Astrocyte (in vitro differentiated cells and primary cell): ENCODE results near the gene THOC6. TPM values are rescaled to one million over a fixed set of nuclear protein-coding genes. Genes with fewer than 3 reads are reported as not detected.

Source experiments
- DNase-seq: peaks from one replicate; pipeline ENCODE4 v3.0.0-alpha.2; 2010; ENCODE audit warnings: low read depth
- FAIRE-seq: peaks from 2 replicates; lab custom pipeline; 2011; peaks lifted over from hg19 to GRCh38; lab: Jason Lieb, UNC
- H2AFZ ChIP-seq: 2 replicates; pipeline ENCODE4 v1.6.0; 2012; ENCODE audit warnings: low read depth, low read length, inconsistent platforms
- H3K27ac ChIP-seq: 2 replicates; pipeline ENCODE4 v1.5.1; 2011; ENCODE audit warnings: low read depth, low read length, inconsistent platforms
- H3K27me3 ChIP-seq: 2 replicates; pipeline ENCODE4 v1.6.0; 2011; ENCODE audit warnings: low read length, inconsistent platforms; ENCODE audit not compliant: insufficient read depth
- H3K36me3 ChIP-seq: 2 replicates; pipeline ENCODE4 v1.5.1; 2011; ENCODE audit warnings: low read length, inconsistent platforms; ENCODE audit not compliant: insufficient read depth
- H3K4me1 ChIP-seq: 2 replicates; pipeline ENCODE4 v1.5.1; 2011; ENCODE audit warnings: low read length, inconsistent platforms; ENCODE audit not compliant: insufficient read depth
- H3K4me2 ChIP-seq: 2 replicates; pipeline ENCODE4 v1.6.0; 2012; ENCODE audit warnings: low read length, inconsistent platforms
- H3K4me3 ChIP-seq: 2 replicates; pipeline ENCODE4 v1.5.1; 2011; ENCODE audit warnings: low read depth, mild to moderate bottlenecking, low read length, inconsistent platforms; ENCODE audit not compliant: insufficient read depth
- H3K79me2 ChIP-seq: 2 replicates; pipeline ENCODE4 v1.6.0; 2012; ENCODE audit warnings: mild to moderate bottlenecking, low read length, inconsistent platforms; ENCODE audit not compliant: insufficient read depth
- H3K9ac ChIP-seq: 2 replicates; pipeline ENCODE4 v1.6.0; 2012; ENCODE audit warnings: mild to moderate bottlenecking, low read length, inconsistent platforms
- H3K9me3 ChIP-seq: 2 replicates; pipeline ENCODE4 v1.5.1; 2012; ENCODE audit warnings: low read depth, mild to moderate bottlenecking, low read length, inconsistent platforms; ENCODE audit not compliant: insufficient read depth
- H4K20me1 ChIP-seq: 2 replicates; pipeline ENCODE4 v1.6.0; 2012; ENCODE audit warnings: low read length, inconsistent platforms; ENCODE audit not compliant: insufficient read depth
- H3K27ac Mint-ChIP-seq: one replicate; pipeline ENCODE4 v1.8.0; 2021; ENCODE audit warnings: mild to moderate bottlenecking, mixed read lengths; ENCODE audit not compliant: unreplicated experiment
- H3K27me3 Mint-ChIP-seq: one replicate; pipeline ENCODE4 v1.8.0; 2021; ENCODE audit warnings: low read depth, mixed read lengths; ENCODE audit not compliant: unreplicated experiment
- H3K36me3 Mint-ChIP-seq: one replicate; pipeline ENCODE4 v1.8.0; 2021; ENCODE audit warnings: low read depth, mixed read lengths; ENCODE audit not compliant: unreplicated experiment
- H3K4me1 Mint-ChIP-seq: one replicate; pipeline ENCODE4 v1.8.0; 2021; ENCODE audit warnings: low read depth, mixed read lengths; ENCODE audit not compliant: unreplicated experiment
- H3K4me3 Mint-ChIP-seq: one replicate; pipeline ENCODE4 v1.8.0; 2021; ENCODE audit warnings: mild to moderate bottlenecking, moderate library complexity, mixed read lengths; ENCODE audit not compliant: unreplicated experiment
- H3K9me3 Mint-ChIP-seq: one replicate; pipeline ENCODE4 v1.8.0; 2021; ENCODE audit warnings: mild to moderate bottlenecking, mixed read lengths; ENCODE audit not compliant: unreplicated experiment
- EZH2 ChIP-seq: IDR thresholded peaks from 2 replicates; pipeline ENCODE4 v1.6.1; 2012; ENCODE audit warnings: mild to moderate bottlenecking, low read length, inconsistent platforms; ENCODE audit not compliant: insufficient read depth
- total RNA-seq: library from RNA; stranded (reverse); gene quantifications from 2 replicates; pipeline ENCODE4 v1.2.1, GENCODE V29; 2021
- TF ChIP-seq, protein P1 (sequence below): IDR thresholded peaks from 2 replicates; pipeline ENCODE4 v1.5.1; 2011; ENCODE audit warnings: low read depth, mild to moderate bottlenecking, inconsistent platforms, low read length, moderate library complexity; ENCODE audit not compliant: insufficient read depth

The THOC6 gene
- total RNA-seq, 1 donor from 2014 or later = 22.3 TPM

DNA sequence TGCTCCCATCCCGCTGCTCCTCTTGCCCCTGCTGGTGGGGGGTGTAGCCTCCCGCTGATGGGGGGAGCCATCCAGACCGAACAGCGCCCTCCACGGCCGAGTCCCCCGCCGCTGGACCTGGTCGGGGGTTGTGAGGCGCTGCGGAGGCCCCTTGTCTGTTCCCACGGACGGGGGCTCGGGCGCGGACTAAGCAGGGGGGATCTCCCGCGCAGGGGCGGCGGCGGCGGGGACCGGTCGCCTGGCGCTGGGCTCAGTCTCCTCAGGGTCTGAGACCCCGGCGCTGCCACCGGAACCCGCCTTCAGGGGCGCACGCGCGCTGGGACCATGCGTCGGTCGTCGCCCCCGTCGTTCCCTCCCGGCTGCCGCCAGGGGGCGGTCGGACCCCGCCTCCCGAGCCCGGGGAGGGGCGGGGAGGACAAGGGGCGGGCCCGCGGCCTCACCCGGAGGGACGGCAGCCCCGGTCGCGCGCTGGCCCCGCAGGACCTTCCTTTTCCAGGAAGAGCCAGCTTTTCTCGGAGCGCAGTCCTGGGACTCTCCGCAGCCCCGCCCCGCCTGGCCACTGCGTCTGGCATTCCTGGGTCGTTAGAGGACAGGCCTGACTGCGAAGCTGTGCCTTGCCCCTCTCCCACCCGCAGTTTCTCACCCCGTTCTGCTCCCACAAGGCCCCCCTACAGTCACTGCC, 35.3 kb downstream of the THOC6 start:
- H3K27ac Mint-ChIP-seq = no peak overlapping the region
- Histone ChIP-seq H3K4me3 (peak overlapping the region; percentile 73), H3K79me2 (no peaks in the 10 kb centered on the region), H3K4me2 (peak overlapping the region; percentile 93), H2AFZ (peak overlapping the region; percentile 96), H3K27me3 (peaks cover 2% of the 10 kb centered on the region), H3K27ac (peak overlapping the region; percentile 50), H4K20me1 (no peaks in the 10 kb centered on the region), H3K36me3 (no peaks in the 10 kb centered on the region), H3K9me3 (no peaks in the 10 kb centered on the region), H3K9ac (peak overlapping the region; percentile 85), H3K4me1 (peaks cover 10% of the 10 kb centered on the region)
- peaks cover 6% of the 10 kb centered on the region for H3K27me3 Mint-ChIP-seq
- H3K4me1 Mint-ChIP-seq = no peaks in the 10 kb centered on the region
- TF ChIP-seq, protein P1, sequence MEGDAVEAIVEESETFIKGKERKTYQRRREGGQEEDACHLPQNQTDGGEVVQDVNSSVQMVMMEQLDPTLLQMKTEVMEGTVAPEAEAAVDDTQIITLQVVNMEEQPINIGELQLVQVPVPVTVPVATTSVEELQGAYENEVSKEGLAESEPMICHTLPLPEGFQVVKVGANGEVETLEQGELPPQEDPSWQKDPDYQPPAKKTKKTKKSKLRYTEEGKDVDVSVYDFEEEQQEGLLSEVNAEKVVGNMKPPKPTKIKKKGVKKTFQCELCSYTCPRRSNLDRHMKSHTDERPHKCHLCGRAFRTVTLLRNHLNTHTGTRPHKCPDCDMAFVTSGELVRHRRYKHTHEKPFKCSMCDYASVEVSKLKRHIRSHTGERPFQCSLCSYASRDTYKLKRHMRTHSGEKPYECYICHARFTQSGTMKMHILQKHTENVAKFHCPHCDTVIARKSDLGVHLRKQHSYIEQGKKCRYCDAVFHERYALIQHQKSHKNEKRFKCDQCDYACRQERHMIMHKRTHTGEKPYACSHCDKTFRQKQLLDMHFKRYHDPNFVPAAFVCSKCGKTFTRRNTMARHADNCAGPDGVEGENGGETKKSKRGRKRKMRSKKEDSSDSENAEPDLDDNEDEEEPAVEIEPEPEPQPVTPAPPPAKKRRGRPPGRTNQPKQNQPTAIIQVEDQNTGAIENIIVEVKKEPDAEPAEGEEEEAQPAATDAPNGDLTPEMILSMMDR = peak; percentile 36
- no peak for TF ChIP-seq EZH2
- peaks cover 10% of the 10 kb centered on the region for H3K36me3 Mint-ChIP-seq
- H3K9me3 Mint-ChIP-seq = peaks cover 3% of the 10 kb centered on the region
- H3K4me3 Mint-ChIP-seq = peak overlapping the region; percentile 86
- peak; percentile 62 for DNase-seq
- FAIRE-seq = no peak

DNA sequence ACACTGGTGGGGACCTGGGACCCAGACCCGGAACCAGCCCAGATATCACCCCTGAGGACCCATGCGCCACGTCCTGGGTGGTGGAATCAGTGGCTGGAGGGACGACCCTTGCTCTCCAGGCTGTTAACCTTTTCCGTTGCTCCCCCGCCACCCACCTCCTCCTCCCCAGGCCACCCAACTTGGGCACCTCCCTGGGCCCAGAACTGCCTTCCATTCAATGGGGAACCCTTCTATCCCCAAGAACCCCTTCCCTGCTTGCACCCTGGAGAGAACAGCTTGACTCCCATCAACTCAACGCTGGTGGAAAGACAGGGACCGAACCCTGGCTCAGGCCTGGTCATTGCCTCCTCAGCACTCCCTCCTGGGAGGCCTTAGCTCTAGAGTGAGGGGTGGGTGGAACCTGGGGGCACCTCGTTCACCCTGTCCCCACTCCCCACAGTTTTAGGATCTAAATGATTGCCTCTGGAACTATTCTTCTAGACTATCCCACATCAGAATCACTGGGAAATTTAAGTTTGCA, 35.9 kb downstream of the THOC6 start:
- Histone ChIP-seq H3K9me3 (no peaks in the 10 kb centered on the region), H3K4me1 (peaks cover 10% of the 10 kb centered on the region), H3K4me2 (peak overlapping the region; percentile 93), H3K36me3 (no peaks in the 10 kb centered on the region), H3K27me3 (peaks cover 2% of the 10 kb centered on the region), H3K27ac (peak overlapping the region; percentile 42), H2AFZ (peak overlapping the region; percentile 96), H3K4me3 (peak overlapping the region; percentile 73), H3K9ac (peak overlapping the region; percentile 85), H3K79me2 (no peaks in the 10 kb centered on the region), H4K20me1 (no peaks in the 10 kb centered on the region)
- H3K36me3 Mint-ChIP-seq = peaks cover 8% of the 10 kb centered on the region
- peaks cover under 1% of the 10 kb centered on the region for H3K9me3 Mint-ChIP-seq
- H3K4me1 Mint-ChIP-seq = no peaks in the 10 kb centered on the region
- H3K27me3 Mint-ChIP-seq = peaks cover 5% of the 10 kb centered on the region
- H3K27ac Mint-ChIP-seq = peak overlapping the region; percentile 19
- DNase-seq (no peak), FAIRE-seq (no peak)
- peak overlapping the region; percentile 84 for H3K4me3 Mint-ChIP-seq
- TF ChIP-seq, protein P1 = no peak
- no peak for TF ChIP-seq EZH2
